GM10266 (cell line): ENCODE data around the gene SOCS7.

Experiments used
- DNase-seq: peaks from one replicate; pipeline ENCODE4 v3.0.0; 2012; ENCODE audit errors: extremely low spot score
- TF ChIP-seq, protein P1 (sequence below): IDR thresholded peaks from 2 replicates; pipeline ENCODE4 v1.5.1; 2012; ENCODE audit warnings: mild to moderate bottlenecking, low read depth; ENCODE audit not compliant: control insufficient read depth, insufficient read depth; ENCODE audit errors: missing control alignments

Gene SOCS7

DNA sequence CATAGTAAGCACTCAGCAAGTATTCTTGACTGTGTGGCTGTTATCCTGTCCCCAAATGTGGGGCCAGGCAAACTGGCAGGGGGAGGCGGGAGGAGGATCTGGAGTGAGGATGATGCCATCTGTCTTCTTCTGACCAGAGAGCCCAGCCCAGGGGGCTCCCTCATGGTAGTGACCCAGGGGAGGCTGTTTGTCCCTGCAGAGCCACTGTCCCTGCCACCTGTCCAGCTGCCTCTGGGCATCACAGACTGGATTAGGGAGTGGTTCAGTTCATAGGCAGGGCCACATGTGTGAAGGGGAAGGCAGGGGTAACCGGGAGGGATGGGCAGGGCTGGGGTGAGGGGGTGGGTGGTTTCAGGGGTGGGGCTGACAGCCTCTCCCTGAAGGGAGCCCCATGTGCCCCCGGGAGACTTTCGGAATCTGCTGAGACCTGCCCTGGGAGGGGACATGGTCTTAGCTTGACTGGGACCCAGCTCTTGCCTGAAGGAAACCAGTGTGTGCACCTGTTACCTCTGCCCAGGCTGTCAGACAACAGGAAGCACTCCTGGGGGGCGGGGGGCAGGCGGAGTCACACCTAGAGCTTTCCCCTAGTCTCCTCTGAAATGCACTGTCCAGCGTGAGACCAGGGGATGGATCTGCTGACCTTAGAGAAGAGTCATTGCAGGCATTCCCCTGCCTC lies 91.8 kb downstream of the SOCS7 start:
- DNase-seq, result no peak
- TF ChIP-seq, protein P1, sequence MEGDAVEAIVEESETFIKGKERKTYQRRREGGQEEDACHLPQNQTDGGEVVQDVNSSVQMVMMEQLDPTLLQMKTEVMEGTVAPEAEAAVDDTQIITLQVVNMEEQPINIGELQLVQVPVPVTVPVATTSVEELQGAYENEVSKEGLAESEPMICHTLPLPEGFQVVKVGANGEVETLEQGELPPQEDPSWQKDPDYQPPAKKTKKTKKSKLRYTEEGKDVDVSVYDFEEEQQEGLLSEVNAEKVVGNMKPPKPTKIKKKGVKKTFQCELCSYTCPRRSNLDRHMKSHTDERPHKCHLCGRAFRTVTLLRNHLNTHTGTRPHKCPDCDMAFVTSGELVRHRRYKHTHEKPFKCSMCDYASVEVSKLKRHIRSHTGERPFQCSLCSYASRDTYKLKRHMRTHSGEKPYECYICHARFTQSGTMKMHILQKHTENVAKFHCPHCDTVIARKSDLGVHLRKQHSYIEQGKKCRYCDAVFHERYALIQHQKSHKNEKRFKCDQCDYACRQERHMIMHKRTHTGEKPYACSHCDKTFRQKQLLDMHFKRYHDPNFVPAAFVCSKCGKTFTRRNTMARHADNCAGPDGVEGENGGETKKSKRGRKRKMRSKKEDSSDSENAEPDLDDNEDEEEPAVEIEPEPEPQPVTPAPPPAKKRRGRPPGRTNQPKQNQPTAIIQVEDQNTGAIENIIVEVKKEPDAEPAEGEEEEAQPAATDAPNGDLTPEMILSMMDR, result no peak

DNA sequence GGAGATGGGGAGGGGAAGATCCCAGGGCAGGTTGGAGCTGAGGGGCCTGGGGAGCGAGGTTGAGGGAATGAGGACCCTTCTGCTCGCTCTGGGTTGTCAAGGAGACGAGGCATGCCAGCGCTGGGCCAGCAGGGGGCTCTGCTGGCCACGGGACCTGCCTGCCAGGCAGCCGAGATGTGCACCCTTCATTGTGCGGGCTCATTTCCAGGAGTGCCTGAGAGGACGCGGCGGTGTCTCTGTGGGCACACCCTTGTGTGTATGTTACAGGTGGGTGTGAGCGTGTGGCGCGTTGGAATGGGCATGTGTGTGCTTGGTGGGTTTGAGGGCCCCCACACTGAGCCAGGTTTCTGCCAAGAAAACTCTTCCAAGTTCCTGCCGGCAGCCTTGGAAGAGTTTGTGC lies 92.5 kb downstream of the SOCS7 start:
- TF ChIP-seq, protein P1, result peak; percentile 85
- peak; percentile 80 for DNase-seq

DNA sequence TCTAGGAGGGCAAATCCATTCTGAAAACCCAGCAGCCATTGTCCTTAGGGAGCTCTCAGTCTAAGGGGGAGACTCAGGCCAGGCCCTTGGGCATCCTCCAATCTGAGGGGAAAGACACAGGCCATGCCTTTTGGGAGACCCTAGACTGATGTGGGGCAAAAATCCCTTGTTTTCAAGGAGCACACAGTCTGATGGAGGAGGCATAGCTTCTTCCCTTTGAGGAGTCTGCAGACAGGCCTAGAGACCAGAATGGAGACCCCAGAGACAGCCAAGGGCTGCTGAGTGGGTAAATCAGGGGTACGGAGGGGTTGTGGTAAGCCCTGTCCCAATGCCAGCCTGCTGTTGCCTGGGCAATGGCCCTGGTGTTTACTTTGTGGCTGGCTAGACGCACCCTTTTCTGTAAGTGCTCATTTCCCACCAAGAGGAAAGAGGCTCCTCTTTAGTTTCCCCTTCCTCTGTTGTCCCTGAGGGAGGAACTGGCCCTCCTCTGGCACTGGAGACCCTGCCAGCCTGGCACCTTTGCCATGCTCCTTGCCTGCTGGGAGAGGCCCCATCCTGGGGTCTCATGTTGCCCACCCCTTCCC lies 96.0 kb downstream of the SOCS7 start:
- no peak for DNase-seq
- TF ChIP-seq, protein P1, result no peak

DNA sequence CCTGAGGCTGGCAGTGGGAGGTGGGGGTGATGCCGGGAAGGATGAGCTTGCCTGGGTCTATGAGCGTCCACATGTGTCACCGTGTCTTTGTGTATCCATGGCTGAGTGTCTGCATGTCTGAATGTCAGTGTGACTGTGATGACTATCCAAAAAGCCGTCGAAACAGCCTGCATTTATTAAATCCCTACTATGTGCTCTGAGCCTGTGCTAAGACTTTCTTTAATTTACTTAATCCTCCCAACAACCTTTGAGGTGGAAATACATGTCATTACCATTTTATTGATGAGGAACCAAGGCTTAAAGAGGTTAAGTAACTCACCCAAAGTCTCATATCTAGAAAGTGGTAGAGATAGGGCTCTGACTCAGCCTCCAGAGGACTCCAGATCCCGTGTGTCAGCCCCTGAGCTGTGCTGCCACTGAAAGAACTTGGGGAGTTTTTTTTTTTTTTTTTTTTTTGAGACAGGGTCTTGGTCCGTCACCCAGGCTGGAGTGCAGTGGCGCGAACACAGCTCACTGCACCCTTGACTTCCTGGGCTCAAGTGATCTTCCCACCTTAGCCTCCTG lies 96.6 kb downstream of the SOCS7 start:
- TF ChIP-seq, protein P1, result no peak
- no peak for DNase-seq

DNA sequence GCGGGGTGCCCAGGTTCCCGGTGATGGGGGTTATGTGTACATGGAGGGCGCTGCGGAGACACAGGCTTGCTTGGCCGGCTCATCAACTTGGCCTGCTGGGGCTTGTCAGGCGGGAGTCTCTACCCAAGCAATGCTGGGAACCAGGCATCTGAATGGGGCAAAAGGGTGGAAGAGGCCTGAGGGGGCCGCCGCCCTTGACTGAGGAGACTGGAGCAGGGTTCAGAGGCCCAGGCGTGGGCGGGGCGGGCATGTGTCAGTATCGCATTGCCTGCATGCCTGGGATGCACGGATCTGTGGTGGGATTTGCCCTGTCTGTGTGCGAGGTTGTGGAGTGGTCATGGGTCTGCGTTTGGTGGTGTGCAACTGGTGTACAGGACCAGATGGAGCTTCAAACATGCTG lies 97.7 kb downstream of the SOCS7 start:
- DNase-seq, result no peak

DNA sequence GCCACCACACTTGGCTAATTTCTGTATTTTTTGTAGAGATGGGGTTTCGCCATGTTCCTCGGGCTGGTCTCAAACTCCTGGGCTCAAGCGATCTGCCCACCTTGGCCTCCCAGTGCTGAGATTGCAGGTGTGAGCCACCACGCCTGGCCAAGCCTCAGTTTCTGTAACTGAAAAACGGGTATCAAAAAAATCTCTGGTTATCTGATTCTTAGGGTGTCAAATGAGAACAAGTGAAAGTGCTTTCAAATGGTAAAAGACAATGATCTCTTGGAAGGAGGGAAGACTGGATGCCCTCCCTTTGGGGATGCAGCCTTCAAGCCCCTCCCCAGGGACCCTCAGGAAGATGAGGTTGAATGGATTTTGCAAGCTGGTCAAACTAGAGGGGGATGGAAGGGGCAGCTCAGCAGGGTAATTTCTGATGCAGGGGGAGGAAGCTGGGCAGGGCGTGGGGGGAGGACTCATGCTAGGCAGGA lies 98.9 kb downstream of the SOCS7 start:
- no peak for DNase-seq
- TF ChIP-seq, protein P1, result no peak

More for the DNA sequence above, 97.7 kb downstream of the SOCS7 start:
- TF ChIP-seq, protein P1, result no peak
